Fibroblast of peridontal ligament (primary cell): ENCODE measurements around the gene CHSY1.

Experiments used
- DNase-seq: peaks from one replicate; pipeline ENCODE4 v3.0.0-alpha.2; 2010; ENCODE audit errors: extremely low read depth

Gene CHSY1

GRCh38 chr15:101269479-101270223 is 17.8 kb upstream of the CHSY1 start:
- DNase-seq, result no peak

- DNase-seq, result peak; percentile 96
These were observed 15.7 kb upstream of the CHSY1 start for GRCh38 chr15:101267320-101268104.

GRCh38 chr15:101266787-101267186 is 14.9 kb upstream of the CHSY1 start:
- no peak for DNase-seq

- peak; percentile 92 for DNase-seq
These were observed 14.2 kb upstream of the CHSY1 start for GRCh38 chr15:101266034-101266433.

- no peak for DNase-seq
These were observed 13.2 kb upstream of the CHSY1 start for GRCh38 chr15:101264911-101265641.

- DNase-seq, result no peak
These were observed 12.2 kb upstream of the CHSY1 start for GRCh38 chr15:101264011-101264410.

- DNase-seq, result no peak
These were observed 10.7 kb upstream of the CHSY1 start for GRCh38 chr15:101262551-101262950.

- peak; percentile 88 for DNase-seq
These were observed 6.6 kb upstream of the CHSY1 start for GRCh38 chr15:101258238-101259144.

- no peak for DNase-seq
These were observed 4.9 kb upstream of the CHSY1 start for GRCh38 chr15:101256757-101257156.

GRCh38 chr15:101255615-101256241 is 3.9 kb upstream of the CHSY1 start:
- DNase-seq, result peak; percentile 64

GRCh38 chr15:101255051-101255395 is 3.2 kb upstream of the CHSY1 start:
- peak; percentile 67 for DNase-seq

- no peak for DNase-seq
These were observed 2.6 kb upstream of the CHSY1 start for GRCh38 chr15:101254157-101255050.

GRCh38 chr15:101252836-101253235 is 988 bp upstream of the CHSY1 start:
- DNase-seq, result no peak

GRCh38 chr15:101250873-101251829 is 697 bp downstream of the CHSY1 start:
- no peak for DNase-seq

- DNase-seq, result peak; percentile 98
These were observed 1.5 kb downstream of the CHSY1 start for GRCh38 chr15:101250341-101250831.

GRCh38 chr15:101248274-101248673 is 3.6 kb downstream of the CHSY1 start:
- no peak for DNase-seq

- no peak for DNase-seq
These were observed 4.8 kb downstream of the CHSY1 start for GRCh38 chr15:101246824-101247745.

GRCh38 chr15:101246391-101246790 is 5.5 kb downstream of the CHSY1 start:
- no peak for DNase-seq
